ENCODE measurements around the gene C16orf46. TPM values are rescaled to one million over a fixed set of nuclear protein-coding genes. Genes with fewer than 3 reads are reported as not detected.

The C16orf46 gene
- total and polyA plus RNA-seq, 2 of the 13 experiments (the other 11 are each of a cell fraction or from before 2014, with no cell fraction given): 0.38 to 0.55 TPM

DNA sequence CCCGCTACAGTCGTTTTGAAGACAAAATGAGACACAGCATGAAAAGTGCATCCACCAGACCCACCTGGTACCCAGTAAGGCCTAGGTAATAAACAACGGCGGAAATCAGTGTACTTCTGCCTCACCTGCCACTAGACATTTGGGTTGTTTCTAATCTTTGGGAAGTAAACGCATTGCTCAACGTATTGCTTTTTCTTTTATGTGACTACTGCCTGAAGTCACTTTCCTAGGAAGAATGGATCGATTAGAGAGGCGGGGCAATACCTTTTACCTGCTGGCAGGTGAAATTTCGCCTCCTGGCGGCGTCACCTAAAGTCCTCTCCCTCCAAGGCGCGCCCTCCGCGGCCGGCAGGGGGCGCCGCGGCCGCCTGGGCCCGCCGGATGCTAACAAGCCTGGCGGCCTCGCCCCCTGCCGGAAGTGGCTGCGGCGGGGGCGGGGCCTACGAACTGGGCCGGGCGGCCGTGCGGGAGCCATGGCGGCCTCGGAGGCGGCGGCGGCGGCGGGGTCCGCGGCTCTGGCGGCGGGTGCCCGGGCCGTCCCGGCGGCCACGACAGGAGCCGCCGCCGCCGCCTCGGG, 41.6 kb downstream of the C16orf46 start, which contains the start of gene ATMIN (continued):
- TF ChIP-seq, protein P1, sequence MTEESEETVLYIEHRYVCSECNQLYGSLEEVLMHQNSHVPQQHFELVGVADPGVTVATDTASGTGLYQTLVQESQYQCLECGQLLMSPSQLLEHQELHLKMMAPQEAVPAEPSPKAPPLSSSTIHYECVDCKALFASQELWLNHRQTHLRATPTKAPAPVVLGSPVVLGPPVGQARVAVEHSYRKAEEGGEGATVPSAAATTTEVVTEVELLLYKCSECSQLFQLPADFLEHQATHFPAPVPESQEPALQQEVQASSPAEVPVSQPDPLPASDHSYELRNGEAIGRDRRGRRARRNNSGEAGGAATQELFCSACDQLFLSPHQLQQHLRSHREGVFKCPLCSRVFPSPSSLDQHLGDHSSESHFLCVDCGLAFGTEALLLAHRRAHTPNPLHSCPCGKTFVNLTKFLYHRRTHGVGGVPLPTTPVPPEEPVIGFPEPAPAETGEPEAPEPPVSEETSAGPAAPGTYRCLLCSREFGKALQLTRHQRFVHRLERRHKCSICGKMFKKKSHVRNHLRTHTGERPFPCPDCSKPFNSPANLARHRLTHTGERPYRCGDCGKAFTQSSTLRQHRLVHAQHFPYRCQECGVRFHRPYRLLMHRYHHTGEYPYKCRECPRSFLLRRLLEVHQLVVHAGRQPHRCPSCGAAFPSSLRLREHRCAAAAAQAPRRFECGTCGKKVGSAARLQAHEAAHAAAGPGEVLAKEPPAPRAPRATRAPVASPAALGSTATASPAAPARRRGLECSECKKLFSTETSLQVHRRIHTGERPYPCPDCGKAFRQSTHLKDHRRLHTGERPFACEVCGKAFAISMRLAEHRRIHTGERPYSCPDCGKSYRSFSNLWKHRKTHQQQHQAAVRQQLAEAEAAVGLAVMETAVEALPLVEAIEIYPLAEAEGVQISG (CRISPR knock-in tag; IDR thresholded peaks at IDR 0.05): peak; percentile 91
- TF ChIP-seq, protein P2, sequence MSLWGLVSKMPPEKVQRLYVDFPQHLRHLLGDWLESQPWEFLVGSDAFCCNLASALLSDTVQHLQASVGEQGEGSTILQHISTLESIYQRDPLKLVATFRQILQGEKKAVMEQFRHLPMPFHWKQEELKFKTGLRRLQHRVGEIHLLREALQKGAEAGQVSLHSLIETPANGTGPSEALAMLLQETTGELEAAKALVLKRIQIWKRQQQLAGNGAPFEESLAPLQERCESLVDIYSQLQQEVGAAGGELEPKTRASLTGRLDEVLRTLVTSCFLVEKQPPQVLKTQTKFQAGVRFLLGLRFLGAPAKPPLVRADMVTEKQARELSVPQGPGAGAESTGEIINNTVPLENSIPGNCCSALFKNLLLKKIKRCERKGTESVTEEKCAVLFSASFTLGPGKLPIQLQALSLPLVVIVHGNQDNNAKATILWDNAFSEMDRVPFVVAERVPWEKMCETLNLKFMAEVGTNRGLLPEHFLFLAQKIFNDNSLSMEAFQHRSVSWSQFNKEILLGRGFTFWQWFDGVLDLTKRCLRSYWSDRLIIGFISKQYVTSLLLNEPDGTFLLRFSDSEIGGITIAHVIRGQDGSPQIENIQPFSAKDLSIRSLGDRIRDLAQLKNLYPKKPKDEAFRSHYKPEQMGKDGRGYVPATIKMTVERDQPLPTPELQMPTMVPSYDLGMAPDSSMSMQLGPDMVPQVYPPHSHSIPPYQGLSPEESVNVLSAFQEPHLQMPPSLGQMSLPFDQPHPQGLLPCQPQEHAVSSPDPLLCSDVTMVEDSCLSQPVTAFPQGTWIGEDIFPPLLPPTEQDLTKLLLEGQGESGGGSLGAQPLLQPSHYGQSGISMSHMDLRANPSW (CRISPR knock-in tag; IDR thresholded peaks at IDR 0.05; ENCODE audit: borderline replicate concordance): no peak
- TF ChIP-seq ZFAT (CRISPR knock-in tag; conservative IDR thresholded peaks at IDR 0.05) (no peak), ZFP36 (IDR thresholded peaks at IDR 0.05; ENCODE audit: borderline replicate concordance, low read depth, low read length, partially characterized antibody) (no peak), SSRP1 (CRISPR knock-in tag; IDR thresholded peaks at IDR 0.05) (no peak), NFIB (CRISPR knock-in tag; IDR thresholded peaks at IDR 0.05; ENCODE audit: borderline replicate concordance) (no peak), ZSCAN9 (CRISPR knock-in tag; IDR thresholded peaks at IDR 0.05; ENCODE audit: borderline replicate concordance) (no peak), NR2C2 (CRISPR knock-in tag; IDR thresholded peaks at IDR 0.05; ENCODE audit: borderline replicate concordance) (peak; percentile 45; the same call in 1 of the 2 replicates), ZNF12 (CRISPR knock-in tag; IDR thresholded peaks at IDR 0.05) (no peak), ZSCAN20 (CRISPR knock-in tag; IDR thresholded peaks at IDR 0.05; ENCODE audit: borderline replicate concordance) (no peak), TCF7 (IDR thresholded peaks at IDR 0.05; ENCODE audit: low read depth) (no peak), RFX1 (IDR thresholded peaks at IDR 0.05) (no peak)
- TF ChIP-seq, protein P3, sequence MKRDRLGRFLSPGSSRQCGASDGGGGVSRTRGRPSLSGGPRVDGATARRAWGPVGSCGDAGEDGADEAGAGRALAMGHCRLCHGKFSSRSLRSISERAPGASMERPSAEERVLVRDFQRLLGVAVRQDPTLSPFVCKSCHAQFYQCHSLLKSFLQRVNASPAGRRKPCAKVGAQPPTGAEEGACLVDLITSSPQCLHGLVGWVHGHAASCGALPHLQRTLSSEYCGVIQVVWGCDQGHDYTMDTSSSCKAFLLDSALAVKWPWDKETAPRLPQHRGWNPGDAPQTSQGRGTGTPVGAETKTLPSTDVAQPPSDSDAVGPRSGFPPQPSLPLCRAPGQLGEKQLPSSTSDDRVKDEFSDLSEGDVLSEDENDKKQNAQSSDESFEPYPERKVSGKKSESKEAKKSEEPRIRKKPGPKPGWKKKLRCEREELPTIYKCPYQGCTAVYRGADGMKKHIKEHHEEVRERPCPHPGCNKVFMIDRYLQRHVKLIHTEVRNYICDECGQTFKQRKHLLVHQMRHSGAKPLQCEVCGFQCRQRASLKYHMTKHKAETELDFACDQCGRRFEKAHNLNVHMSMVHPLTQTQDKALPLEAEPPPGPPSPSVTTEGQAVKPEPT (CRISPR knock-in tag; IDR thresholded peaks at IDR 0.05; ENCODE audit: low read depth): no peak
- TF ChIP-seq, protein P4, sequence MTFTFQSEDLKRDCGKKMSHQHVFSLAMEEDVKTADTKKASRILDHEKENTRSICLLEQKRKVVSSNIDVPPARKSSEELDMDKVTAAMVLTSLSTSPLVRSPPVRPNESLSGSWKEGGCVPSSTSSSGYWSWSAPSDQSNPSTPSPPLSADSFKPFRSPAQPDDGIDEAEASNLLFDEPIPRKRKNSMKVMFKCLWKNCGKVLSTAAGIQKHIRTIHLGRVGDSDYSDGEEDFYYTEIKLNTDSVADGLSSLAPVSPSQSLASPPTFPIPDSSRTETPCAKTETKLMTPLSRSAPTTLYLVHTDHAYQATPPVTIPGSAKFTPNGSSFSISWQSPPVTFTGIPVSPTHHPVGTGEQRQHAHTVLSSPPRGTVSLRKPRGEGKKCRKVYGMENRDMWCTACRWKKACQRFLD (CRISPR knock-in tag; IDR thresholded peaks at IDR 0.05; ENCODE audit: borderline replicate concordance): 0 out of 2 replicates have a peak, but pooled peaks have one; percentile 29
- TF ChIP-seq, protein P5, sequence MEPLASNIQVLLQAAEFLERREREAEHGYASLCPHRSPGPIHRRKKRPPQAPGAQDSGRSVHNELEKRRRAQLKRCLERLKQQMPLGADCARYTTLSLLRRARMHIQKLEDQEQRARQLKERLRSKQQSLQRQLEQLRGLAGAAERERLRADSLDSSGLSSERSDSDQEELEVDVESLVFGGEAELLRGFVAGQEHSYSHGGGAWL (CRISPR knock-in tag; IDR thresholded peaks at IDR 0.05): no peak
- TF ChIP-seq, protein P6, sequence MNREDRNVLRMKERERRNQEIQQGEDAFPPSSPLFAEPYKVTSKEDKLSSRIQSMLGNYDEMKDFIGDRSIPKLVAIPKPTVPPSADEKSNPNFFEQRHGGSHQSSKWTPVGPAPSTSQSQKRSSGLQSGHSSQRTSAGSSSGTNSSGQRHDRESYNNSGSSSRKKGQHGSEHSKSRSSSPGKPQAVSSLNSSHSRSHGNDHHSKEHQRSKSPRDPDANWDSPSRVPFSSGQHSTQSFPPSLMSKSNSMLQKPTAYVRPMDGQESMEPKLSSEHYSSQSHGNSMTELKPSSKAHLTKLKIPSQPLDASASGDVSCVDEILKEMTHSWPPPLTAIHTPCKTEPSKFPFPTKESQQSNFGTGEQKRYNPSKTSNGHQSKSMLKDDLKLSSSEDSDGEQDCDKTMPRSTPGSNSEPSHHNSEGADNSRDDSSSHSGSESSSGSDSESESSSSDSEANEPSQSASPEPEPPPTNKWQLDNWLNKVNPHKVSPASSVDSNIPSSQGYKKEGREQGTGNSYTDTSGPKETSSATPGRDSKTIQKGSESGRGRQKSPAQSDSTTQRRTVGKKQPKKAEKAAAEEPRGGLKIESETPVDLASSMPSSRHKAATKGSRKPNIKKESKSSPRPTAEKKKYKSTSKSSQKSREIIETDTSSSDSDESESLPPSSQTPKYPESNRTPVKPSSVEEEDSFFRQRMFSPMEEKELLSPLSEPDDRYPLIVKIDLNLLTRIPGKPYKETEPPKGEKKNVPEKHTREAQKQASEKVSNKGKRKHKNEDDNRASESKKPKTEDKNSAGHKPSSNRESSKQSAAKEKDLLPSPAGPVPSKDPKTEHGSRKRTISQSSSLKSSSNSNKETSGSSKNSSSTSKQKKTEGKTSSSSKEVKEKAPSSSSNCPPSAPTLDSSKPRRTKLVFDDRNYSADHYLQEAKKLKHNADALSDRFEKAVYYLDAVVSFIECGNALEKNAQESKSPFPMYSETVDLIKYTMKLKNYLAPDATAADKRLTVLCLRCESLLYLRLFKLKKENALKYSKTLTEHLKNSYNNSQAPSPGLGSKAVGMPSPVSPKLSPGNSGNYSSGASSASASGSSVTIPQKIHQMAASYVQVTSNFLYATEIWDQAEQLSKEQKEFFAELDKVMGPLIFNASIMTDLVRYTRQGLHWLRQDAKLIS (CRISPR knock-in tag; IDR thresholded peaks at IDR 0.05): no peak

All from HepG2 (cell line).